K562 (cell line): Measurements from ENCODE around the gene HGS. TPM values are rescaled to one million over a fixed set of nuclear protein-coding genes. Genes with fewer than 3 reads are reported as not detected.
A peak's percentile ranks its signal among the peaks of the same experiment; 100 is the strongest.

Experiments
- CREBBP ChIP-seq: IDR thresholded peaks from one replicate; pipeline ENCODE4 v1.6.1; 2012; ENCODE audit warnings: low read depth, mild to moderate bottlenecking, control low read depth, inconsistent platforms, low read length
- ESRRA ChIP-seq: fragments of 450-650 bp; IDR thresholded peaks from 2 replicates; pipeline ENCODE4 v1.6.1; 2014; ENCODE audit warnings: low read depth, mild to moderate bottlenecking, moderate library complexity, borderline replicate concordance
- FOXK2 ChIP-seq, 2 experiments: fragments of 450-650 bp; IDR thresholded peaks in 1 of 2; conservative IDR thresholded peaks in 1 of 2; 2 replicates each; pipeline ENCODE4 v1.6.1; 2016; ENCODE audit warnings: low read depth in 2 of 2, mild to moderate bottlenecking in 1 of 2
- HEY1 ChIP-seq: fragments of 250-450 bp; sonication (Bioruptor Pico); IDR thresholded peaks from 2 replicates; pipeline ENCODE4 v1.5.0; 2020; ENCODE audit warnings: mild to moderate bottlenecking, moderate library complexity, borderline replicate concordance
- HNRNPH1 ChIP-seq: fragments of 200-400 bp; formaldehyde crosslinking; optimal IDR thresholded peaks from 2 replicates; pipeline ENCODE3; 2017; ENCODE audit warnings: low read depth, mild to moderate bottlenecking, low read length, moderate library complexity
- JUNB ChIP-seq: fragments of 450-650 bp; formaldehyde crosslinking; conservative IDR thresholded peaks from 2 replicates; pipeline ENCODE4 v1.4.0; 2020; ENCODE audit warnings: mild to moderate bottlenecking
- MAZ ChIP-seq, 2 experiments: fragments of 450-650 bp in 1 of 2; sonication (generic) in 1 of 2; formaldehyde crosslinking; IDR thresholded peaks in 1 of 2; conservative IDR thresholded peaks in 1 of 2; 2 replicates each; pipeline versions ENCODE4 v1.4.0 to v1.5.0; 2020; ENCODE audit warnings: mild to moderate bottlenecking in 1 of 2, missing genetic modification reagents in 1 of 2
- NCOA2 ChIP-seq, 2 experiments: fragments of 450-650 bp; IDR thresholded peaks; 2 replicates each; pipeline ENCODE4 v1.6.1; 2018; ENCODE audit warnings: mild to moderate bottlenecking in 2 of 2, moderate library complexity in 1 of 2; ENCODE audit not compliant: partially characterized antibody in 2 of 2
- NCOR1 ChIP-seq: fragments of 450-650 bp; IDR thresholded peaks from 2 replicates; pipeline ENCODE4 v1.6.1; 2016; ENCODE audit warnings: mild to moderate bottlenecking, moderate library complexity
- PHB2 ChIP-seq: fragments of 450-650 bp; IDR thresholded peaks from 2 replicates; pipeline ENCODE4 v1.6.1; 2017; ENCODE audit warnings: low read depth
- POLR3G ChIP-seq: IDR thresholded peaks from 2 replicates; pipeline ENCODE4 v1.6.1; 2011; ENCODE audit not compliant: insufficient read length, insufficient replicate concordance; ENCODE audit errors: extremely low read depth
- PTTG1 ChIP-seq: fragments of 450-650 bp; IDR thresholded peaks from 2 replicates; pipeline ENCODE4 v1.6.1; 2016; ENCODE audit warnings: low read depth, mild to moderate bottlenecking, missing genetic modification characterization, missing compliant biosample characterization
- RBBP5 ChIP-seq: fragments of 200-600 bp; sonication (generic); IDR thresholded peaks from 2 replicates; pipeline ENCODE4 v1.6.1; 2012; ENCODE audit warnings: borderline replicate concordance, mild to moderate bottlenecking, low read length, control low read depth, inconsistent platforms; ENCODE audit not compliant: insufficient read depth, poor library complexity, severe bottlenecking
- SMARCA5 ChIP-seq: fragments of 450-650 bp; IDR thresholded peaks from 2 replicates; pipeline ENCODE4 v1.6.1; 2016
- SRSF9 ChIP-seq: fragments of 200-400 bp; formaldehyde crosslinking; IDR thresholded peaks from 2 replicates; pipeline ENCODE4 v1.6.1; 2017; ENCODE audit warnings: low read depth, low read length, borderline replicate concordance
- TGIF2 ChIP-seq: sonication (generic); formaldehyde crosslinking; IDR thresholded peaks from 2 replicates; pipeline ENCODE4 v1.8.1; 2022; ENCODE audit warnings: mild to moderate bottlenecking, missing genetic modification reagents, moderate library complexity
- ZKSCAN3 ChIP-seq: fragments of 250-450 bp; sonication (Bioruptor Pico); IDR thresholded peaks from 2 replicates; pipeline ENCODE4 v1.4.0; 2020
- polyA plus RNA-seq, 8 experiments: library from polyadenylated mRNA; depleted of rRNA in 4 of 8; stranded (reverse) in 5 of 8; unstranded in 3 of 8; fragments of >200 nt; fragmentation: Nextera tagmentation in 2 of 8; fragmentation: Illumina TruSeq in 1 of 8; extraction: Ambion mirVana in 2 of 8; extraction: Trizol in 1 of 8; gene quantifications; 2 replicates each; pipeline versions ENCODE4 v1.2.1 to v1.2.3, GENCODE V29; 2011 to 2014; ENCODE audit warnings: inconsistent platforms in 1 of 8, missing spikeins in 1 of 8
- total RNA-seq, 7 experiments: library from RNA; depleted of rRNA in 6 of 7; stranded (reverse); fragments of >200 nt in 6 of 7; fragmentation: Illumina TruSeq in 2 of 7; extraction: Trizol in 2 of 7; gene quantifications; 2 replicates each; pipeline versions ENCODE4 v1.2.1 to v1.2.3, GENCODE V29; 2011 to 2021; ENCODE audit warnings: low replicate concordance in 1 of 7
- TF ChIP-seq, protein P1 (sequence below): fragments of 450-650 bp; IDR thresholded peaks from one replicate; pipeline ENCODE4 v1.6.1; 2018; ENCODE audit warnings: mild to moderate bottlenecking, moderate library complexity; ENCODE audit not compliant: partially characterized antibody
- TF ChIP-seq, protein P2 (sequence below): sonication (generic); formaldehyde crosslinking; IDR thresholded peaks from 2 replicates; pipeline ENCODE4 v1.8.1; 2023; ENCODE audit warnings: mild to moderate bottlenecking, missing genetic modification reagents
- TF ChIP-seq, protein P3 (sequence below): fragments of 450-650 bp; IDR thresholded peaks from 2 replicates; pipeline ENCODE4 v1.6.1; 2016; ENCODE audit warnings: mild to moderate bottlenecking
- TF ChIP-seq, protein P4 (sequence below): sonication (generic); formaldehyde crosslinking; IDR thresholded peaks from 2 replicates; pipeline ENCODE4 v1.8.1; 2023; ENCODE audit warnings: mild to moderate bottlenecking, missing genetic modification reagents

HGS gene
- total and polyA plus RNA-seq, 9 of the 15 experiments (the other 6 are each of a cell fraction or from before 2014, with no cell fraction given): 3.9 to 176 (median 77.1) TPM

DNA sequence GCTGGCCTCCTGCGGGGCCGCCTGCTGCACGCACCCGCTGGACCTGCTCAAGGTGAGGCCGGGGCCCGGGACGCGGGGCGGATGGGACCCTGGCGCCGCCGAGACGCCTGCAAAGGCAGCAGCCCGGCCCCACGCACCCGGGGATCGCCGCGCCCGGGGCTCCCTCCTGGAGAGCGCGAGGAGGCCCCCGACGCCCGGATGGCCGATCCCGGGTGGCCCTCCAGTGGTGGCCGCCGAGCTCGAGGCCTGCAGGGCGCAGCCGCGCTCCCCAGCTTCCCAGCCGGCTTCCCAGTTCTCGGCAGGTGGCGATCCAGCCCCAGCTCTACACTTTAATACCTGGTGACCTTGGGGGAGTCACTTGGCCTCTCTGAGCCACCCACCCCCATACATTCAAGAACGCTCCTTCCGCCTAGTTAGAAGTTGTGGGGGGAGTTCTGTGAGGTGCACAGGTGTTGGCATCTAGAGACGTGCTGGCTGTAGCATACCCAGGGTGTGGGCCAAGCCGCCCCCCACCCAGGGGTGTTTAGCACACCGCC, 28.7 kb downstream of the HGS start (continued):
- TF ChIP-seq, protein P1, sequence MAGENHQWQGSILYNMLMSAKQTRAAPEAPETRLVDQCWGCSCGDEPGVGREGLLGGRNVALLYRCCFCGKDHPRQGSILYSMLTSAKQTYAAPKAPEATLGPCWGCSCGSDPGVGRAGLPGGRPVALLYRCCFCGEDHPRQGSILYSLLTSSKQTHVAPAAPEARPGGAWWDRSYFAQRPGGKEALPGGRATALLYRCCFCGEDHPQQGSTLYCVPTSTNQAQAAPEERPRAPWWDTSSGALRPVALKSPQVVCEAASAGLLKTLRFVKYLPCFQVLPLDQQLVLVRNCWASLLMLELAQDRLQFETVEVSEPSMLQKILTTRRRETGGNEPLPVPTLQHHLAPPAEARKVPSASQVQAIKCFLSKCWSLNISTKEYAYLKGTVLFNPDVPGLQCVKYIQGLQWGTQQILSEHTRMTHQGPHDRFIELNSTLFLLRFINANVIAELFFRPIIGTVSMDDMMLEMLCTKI: no peak
- TF ChIP-seq RBBP5 (peak; percentile 18), POLR3G (no peak), FOXK2 (conservative IDR thresholded peaks at IDR 0.05 in 1 of 2, IDR thresholded peaks at IDR 0.05 in 1 of 2; ENCODE audit: low read depth in 2 of 2) (no peak), PTTG1 (tag) (no peak), ZKSCAN3 (no peak), HNRNPH1 (peak; percentile 41), NCOA2 (IDR thresholded peaks at IDR 0.05; ENCODE audit: partially characterized antibody in 2 of 2) (no peak), NCOR1 (no peak), SMARCA5 (peak; percentile 38; the same call in 1 of the 2 replicates), CREBBP (no peak), TGIF2 (no peak), HEY1 (CRISPR knock-in tag) (no peak), JUNB (CRISPR knock-in tag) (no peak), SRSF9 (no peak), MAZ (CRISPR knock-in tag; conservative IDR thresholded peaks at IDR 0.05 in 1 of 2, IDR thresholded peaks at IDR 0.05 in 1 of 2) (0 out of 4 replicates have a peak, but pooled peaks have one; percentile 6 to 51), ESRRA (peak; percentile 66), PHB2 (no peak)
- TF ChIP-seq, protein P2, sequence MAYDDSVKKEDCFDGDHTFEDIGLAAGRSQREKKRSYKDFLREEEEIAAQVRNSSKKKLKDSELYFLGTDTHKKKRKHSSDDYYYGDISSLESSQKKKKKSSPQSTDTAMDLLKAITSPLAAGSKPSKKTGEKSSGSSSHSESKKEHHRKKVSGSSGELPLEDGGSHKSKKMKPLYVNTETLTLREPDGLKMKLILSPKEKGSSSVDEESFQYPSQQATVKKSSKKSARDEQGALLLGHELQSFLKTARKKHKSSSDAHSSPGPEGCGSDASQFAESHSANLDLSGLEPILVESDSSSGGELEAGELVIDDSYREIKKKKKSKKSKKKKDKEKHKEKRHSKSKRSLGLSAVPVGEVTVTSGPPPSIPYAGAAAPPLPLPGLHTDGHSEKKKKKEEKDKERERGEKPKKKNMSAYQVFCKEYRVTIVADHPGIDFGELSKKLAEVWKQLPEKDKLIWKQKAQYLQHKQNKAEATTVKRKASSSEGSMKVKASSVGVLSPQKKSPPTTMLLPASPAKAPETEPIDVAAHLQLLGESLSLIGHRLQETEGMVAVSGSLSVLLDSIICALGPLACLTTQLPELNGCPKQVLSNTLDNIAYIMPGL: no peak
- TF ChIP-seq, protein P3, sequence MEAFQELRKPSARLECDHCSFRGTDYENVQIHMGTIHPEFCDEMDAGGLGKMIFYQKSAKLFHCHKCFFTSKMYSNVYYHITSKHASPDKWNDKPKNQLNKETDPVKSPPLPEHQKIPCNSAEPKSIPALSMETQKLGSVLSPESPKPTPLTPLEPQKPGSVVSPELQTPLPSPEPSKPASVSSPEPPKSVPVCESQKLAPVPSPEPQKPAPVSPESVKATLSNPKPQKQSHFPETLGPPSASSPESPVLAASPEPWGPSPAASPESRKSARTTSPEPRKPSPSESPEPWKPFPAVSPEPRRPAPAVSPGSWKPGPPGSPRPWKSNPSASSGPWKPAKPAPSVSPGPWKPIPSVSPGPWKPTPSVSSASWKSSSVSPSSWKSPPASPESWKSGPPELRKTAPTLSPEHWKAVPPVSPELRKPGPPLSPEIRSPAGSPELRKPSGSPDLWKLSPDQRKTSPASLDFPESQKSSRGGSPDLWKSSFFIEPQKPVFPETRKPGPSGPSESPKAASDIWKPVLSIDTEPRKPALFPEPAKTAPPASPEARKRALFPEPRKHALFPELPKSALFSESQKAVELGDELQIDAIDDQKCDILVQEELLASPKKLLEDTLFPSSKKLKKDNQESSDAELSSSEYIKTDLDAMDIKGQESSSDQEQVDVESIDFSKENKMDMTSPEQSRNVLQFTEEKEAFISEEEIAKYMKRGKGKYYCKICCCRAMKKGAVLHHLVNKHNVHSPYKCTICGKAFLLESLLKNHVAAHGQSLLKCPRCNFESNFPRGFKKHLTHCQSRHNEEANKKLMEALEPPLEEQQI: no peak
- TF ChIP-seq, protein P4, sequence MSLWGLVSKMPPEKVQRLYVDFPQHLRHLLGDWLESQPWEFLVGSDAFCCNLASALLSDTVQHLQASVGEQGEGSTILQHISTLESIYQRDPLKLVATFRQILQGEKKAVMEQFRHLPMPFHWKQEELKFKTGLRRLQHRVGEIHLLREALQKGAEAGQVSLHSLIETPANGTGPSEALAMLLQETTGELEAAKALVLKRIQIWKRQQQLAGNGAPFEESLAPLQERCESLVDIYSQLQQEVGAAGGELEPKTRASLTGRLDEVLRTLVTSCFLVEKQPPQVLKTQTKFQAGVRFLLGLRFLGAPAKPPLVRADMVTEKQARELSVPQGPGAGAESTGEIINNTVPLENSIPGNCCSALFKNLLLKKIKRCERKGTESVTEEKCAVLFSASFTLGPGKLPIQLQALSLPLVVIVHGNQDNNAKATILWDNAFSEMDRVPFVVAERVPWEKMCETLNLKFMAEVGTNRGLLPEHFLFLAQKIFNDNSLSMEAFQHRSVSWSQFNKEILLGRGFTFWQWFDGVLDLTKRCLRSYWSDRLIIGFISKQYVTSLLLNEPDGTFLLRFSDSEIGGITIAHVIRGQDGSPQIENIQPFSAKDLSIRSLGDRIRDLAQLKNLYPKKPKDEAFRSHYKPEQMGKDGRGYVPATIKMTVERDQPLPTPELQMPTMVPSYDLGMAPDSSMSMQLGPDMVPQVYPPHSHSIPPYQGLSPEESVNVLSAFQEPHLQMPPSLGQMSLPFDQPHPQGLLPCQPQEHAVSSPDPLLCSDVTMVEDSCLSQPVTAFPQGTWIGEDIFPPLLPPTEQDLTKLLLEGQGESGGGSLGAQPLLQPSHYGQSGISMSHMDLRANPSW (CRISPR knock-in tag): peak; percentile 62; the same call in 1 of the 2 replicates
